KBM-7 (cell line): ENCODE data around the gene ZC3H4.
"Not testable (repeated sequence)": the region's sequence is repeated elsewhere in the genome, so short reads cannot be mapped to it uniquely, and the experiment has no call there.

Experiments
- DNase-seq: peaks from one replicate; pipeline ENCODE4 v3.0.0-alpha.2; 2015
- in situ Hi-C: fragments of 300-500 bp; cut with MboI; formaldehyde crosslinking; loops from 2 replicates; pipeline ENCODE4 v1.14.3; 2020; ENCODE audit warnings: low sequenced_read_pairs, low pct_unique_long_range_greater_than_20kb, mixed read lengths

Gene ZC3H4

DNA sequence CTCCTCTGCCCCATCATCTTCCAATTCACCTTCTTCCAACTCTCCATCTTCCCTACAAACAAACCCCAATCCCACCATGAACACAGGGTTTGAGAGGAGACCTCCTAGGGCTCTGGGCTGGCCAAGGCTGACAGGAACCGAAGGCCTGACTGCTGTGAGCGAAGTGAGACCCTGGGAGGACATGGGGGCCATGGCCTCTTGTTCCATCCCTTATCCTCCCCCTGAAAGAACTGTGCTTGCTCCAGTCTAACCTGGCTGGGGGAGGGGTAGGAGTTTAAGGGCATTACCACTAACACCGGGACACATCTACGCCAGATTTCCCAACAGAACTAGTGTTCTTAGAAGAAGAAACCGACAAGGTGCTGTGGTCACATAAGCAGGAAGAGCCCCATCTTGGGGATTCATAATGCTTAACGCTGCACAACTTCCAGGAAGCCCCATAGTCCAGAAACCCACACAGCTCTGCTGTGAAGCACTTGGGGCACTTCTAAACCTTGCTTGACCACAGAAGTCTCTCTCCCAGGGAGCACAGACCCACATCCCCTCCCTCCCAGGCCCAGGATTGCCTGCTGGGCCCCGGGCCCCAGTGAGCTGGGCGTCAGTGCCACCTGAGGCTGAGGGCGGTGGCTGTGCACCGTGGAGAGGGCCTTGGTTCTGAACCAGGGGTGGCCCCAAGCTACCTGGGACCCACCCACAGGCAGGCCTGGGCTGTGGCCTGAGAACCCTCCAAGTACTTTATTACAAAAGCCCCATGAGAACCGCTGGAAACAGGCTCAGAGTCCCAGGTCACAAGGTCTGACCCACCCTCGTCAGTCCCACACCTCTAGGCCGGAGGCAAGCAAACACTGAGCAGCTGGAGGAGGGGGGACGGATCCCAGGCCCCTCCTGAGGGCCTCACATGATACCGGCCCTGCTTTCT, 18.8 kb downstream of the ZC3H4 start:
- in situ Hi-C loops: no loop called here
- DNase-seq: peak; percentile 93

DNA sequence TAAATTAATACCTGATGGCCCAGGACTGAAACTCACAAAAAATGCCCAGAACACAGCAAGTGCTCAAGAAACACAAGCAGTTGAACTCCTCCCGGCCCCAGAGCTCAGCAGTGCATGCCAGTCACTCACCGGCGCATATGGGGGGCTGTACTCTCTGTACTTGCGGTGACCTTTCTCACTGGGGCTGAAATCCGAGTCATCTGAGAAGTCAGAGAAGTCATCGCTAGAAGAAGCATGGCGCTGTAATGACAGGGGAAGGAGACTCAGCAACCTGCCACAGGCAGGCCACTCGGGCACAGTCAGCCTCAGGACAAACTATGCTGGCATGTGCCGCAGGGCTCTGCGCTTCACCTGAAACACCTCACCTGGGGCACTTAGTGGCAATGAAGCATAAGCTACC, 19.7 kb downstream of the ZC3H4 start:
- DNase-seq: peak; percentile 57
- in situ Hi-C loops: no loop called here

DNA sequence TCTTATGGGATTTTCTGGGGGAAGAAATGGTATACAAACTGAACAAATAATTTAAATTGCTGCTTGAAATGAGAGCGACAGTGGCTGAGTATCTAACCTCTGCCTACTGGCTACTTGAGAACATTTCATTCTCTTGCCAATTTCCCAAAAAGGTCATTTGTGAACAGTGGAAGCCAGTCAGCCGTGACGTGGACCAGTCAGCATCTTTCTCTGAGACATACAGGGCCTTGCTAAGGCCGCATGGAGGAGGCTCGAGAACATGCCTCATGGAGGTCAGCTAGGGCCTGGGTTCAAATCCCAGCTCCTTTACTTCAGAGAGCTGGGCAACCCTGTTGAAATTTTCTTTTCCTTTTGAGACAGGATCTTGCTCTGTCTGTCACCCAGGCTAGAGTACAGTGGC, 20.3 kb downstream of the ZC3H4 start:
- in situ Hi-C loops: no loop called here
- peak; percentile 24 for DNase-seq

DNA sequence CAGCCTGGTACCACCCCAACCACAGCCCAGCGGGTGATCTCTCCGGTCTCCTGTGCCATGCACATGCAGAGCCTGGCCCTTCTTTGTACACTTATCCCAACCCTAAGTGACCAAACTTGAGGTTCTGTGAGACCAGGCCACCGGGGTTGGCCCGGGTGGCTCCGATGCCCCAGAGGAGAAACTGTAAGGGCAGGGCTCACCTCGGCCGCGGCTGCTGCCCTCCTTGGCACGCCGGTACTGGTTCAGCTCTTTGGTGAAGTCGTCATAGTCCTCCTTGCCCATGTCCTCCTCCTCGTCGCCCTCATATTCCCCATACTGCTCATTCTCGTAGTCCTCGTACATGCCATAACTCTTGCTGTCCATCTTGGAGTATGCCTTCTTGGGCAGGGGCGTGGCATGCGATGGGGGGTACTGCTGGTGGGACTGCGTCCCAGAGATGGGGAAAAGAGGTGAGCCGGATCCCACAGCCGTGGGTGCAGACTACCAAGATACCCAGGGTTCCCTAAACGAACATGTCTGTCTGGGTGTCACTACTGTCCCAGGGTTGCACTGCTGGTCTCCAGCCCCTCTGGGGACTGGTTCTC, 23.7 kb downstream of the ZC3H4 start:
- DNase-seq: no peak
- in situ Hi-C loops: no loop called here

DNA sequence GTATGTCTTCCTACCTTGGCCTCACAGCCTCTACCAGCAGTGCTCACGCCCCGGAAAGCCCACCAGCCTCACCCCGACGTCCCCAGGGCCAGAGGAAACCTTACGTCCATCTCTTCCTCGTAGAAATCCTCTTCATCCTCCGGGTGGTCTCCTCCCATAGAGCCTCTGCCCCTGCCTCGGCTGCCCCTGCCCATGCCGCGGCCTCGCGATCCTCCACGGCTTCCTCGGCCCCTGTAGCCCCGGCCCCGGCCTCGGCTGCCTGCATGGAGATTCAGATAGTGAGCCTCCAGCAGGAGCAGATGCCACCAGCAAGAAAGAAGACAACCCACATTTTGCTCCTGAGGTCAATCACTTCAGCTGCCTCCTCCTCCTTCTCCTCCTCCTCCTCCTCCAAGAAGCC, 27.3 kb downstream of the ZC3H4 start:
- DNase-seq: no peak
- in situ Hi-C loops: no loop called here

DNA sequence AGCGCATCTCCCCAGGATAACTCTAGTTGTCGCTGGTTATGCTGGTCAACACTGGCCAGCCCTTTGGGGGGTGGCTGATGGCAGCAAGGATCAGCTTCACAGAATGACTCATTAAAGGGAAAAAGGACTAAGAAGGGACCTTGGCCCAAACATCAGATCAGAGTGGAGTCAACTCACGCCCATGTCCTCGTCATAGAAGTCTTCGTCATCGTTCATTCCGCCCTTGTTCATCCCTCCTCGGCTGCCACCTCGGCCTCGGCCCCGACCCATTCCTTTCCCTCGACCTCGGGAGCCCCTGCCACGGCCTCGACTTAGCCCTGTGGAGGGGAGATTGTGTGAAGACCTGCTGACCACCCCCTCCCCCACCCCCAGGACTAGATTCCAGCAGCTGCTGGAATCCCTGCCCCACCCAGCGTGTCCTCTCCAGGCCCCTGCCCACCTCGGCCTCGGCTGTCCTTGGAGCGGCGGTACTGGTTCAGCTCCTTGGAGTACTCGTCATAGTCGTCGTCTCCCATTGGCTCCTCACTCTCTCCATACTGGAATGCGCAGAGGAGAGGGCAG, 28.6 kb downstream of the ZC3H4 start:
- no peak for DNase-seq
- in situ Hi-C loops: no loop called here

DNA sequence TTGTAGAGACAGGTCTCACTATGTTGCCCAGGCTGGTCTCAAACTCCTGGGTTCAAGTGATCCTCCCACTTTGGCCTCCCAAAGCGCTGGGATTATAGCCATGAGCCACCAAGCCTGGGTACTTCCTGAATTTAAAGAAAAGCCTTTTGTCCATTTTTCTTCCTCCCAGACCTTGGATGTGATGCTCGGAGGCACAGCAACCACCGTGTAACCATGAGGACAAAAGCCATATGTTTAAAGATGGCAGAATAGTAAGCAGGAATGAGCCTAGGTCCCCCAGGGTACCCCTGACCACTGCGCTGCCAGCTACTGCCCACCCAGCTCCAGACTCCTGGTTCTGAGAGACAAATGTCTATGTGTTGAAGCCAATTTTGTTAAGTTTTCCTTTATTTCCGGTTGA, 31.1 kb downstream of the ZC3H4 start:
- in situ Hi-C loops: no loop called here
- DNase-seq: no peak

DNA sequence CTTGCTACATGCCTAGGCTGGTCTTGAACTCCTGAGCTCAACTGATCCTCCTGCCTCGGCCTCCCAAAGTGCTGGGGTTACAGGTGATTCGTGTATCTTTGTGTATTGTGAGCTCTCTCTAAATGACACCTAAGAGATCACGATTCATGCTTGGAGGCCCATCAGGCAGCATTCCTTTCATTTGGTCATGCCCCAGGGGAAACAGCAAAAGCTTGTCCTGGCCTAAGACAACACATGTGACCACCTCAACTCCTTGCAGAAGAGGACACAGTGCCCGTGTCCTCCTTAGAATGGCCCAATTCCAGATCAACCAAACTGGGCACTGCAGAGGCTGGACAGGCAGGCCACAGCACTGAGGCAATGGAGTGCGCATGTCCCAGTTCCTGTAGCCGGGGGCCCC, 32.5 kb downstream of the ZC3H4 start:
- no peak for DNase-seq
- in situ Hi-C loops: no loop called here

DNA sequence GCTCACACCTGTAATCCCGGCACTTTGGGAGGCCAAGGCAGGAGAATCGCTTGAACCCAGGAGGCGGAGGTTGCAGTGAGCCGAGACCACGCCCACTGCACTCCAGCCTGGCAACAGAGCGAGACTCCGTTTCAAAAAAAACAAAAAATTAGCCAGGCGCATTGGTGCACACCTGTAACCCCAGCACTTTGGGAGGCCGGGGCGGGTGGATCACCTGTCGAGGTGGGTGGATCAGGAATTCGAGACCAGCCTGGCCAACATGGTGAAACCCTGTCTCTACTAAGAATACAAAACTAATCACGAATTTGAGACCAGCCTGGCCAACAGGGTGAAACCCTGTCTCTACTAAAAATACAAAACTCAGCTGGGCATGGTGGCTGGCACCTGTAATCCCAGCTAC, 35.2 kb downstream of the ZC3H4 start:
- in situ Hi-C loops, DNase-seq: not testable (repeated sequence)

DNA sequence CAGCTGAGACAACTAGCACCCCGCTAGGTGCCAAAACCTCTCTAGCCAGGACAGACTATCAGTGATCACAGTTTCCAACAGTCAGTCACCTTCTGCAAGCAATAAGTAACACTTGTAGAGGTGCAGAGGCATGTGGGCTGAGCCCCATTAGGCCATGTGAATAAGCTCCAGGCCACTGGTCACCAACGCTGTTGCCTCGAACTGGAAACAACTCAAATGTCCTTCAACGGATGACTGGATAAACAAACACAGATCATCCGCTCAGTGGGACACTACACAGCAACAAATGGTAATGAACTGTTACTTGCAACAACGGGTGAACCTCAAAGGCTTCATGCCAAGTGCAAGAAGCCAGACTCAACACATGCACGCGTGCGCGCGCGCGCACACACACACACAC, 37.6 kb downstream of the ZC3H4 start:
- DNase-seq: no peak
- in situ Hi-C loops: no loop called here

DNA sequence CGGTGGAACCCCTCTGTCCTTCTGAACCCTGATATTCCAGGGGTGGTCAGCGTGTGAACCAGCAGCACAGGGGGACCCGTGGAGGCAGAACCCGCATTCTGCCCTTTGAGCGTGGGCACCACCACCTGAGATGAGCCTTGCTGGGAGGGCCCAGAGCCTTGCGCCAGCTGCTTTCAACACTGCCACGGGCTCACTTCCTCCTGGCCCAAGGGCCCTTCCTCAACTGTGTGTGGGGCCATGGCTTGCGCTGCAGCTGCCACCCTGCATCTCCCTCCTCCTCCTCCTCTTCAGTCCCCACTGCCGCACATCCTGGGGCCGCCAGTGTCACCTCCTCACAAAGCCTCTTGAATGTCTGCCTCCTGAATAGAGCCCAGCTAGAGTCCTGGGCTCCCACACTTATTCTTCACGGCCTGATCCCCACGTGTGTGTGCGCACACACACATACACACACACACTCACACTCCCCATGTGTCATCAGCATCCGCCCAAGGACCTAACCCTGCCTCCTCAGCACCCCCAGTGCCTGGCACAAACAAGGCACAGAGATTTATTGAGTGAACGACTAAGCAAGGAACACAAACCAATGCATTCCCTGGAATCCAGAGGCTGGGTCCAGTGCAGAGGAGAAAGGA, 38.3 kb downstream of the ZC3H4 start:
- DNase-seq: no peak
- in situ Hi-C loops: no loop called here

DNA sequence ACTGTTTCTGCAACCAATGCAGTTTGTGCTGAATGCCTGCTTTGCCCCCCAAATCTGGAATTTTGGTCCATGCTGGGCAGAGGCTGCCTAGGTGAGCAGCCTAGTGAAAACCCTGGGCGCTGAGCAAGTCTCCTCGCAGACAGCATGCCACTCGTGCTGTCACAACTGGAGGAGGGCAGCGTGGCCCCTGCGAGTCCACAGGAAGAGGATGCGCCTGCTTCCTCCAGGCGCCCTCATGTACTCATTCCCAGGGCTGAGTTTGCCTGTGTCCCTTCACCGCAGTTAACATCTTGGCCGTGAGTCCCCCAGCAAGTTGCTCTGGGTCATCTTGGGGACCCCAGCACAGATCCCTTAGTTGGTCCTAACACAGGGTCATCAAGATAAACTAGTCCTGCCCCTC, 39.0 kb downstream of the ZC3H4 start:
- DNase-seq: no peak
- in situ Hi-C loops: no loop called here

DNA sequence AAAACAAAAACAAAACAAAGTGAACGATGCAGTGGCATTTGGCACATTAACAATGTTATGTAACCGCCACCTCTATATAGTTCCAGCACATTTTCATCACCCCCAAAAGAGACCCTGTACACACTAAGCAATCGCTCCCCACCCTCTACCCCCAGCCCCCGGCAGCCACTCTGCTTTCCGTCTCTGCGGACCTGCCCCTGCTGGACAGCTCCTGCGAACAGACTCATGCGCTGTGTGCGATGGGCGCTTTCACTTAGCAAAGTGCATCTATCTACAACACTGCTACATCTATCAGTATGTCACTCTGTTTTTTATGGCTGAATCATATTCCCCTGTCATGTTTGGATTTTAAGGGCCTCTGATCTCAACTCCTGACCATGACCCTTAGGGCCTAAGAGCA, 40.0 kb downstream of the ZC3H4 start:
- in situ Hi-C loops: no loop called here
- DNase-seq: no peak

DNA sequence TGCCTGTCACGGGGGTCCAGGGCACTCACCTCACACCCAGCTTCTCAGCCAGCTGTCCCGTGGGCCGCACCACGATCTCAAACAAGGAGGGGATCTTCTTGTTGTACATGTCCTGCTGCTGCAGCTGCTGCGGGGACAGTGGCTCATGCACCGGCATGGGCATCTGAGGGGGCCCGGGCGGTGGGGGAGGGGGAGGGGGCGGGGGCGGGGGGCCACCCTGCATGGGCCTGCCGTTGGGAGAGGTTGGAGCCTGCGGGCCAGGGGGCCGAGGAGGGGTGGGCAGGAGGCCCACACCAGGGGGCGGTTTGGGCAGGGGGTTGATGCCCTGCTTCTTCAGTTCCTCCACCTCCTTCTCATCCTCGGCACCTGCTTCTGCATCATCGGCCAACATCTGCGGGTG, 41.3 kb downstream of the ZC3H4 start:
- in situ Hi-C loops: no loop called here

DNA sequence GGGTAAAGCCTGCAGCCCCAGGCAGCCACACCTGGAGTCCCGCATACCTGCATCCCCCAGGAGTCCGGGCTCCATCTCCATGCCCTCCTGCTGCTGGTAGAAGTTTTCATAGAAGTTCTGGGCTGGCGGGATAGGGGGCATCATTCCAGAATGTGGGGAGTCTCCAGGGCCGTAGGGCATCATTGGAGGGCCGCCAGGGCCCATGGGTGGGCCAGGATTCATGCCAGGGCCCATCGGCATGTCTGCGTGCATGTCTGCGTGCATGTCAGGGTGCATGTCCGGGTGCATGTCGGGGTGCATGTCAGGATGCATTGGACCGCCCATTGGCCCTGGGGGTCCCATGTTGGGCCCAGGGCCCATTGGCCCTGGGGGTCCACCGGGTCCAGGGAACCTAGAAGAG, 41.8 kb downstream of the ZC3H4 start:
- DNase-seq: no peak
- in situ Hi-C loops: no loop called here

More for the DNA sequence above, 41.3 kb downstream of the ZC3H4 start:
- DNase-seq: no peak

DNA sequence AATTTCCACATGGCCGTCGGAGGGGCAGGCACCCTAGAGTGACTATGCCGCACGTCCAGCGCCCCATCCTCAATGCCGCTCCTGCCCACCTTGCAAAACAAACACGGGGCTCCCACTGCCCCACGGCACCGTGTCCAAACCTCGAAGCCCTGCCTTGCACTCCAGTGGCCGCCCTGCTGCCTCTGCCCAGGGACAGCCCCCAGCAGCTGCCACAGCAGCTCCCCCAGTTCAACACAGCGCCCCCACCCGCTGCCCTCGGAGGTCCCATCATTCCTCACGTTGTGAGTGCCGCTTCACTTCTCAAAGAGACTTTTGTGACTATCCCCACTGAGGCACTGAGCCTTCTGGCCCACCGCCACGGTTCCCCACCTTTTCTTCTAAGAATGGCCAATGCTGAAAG, 42.8 kb downstream of the ZC3H4 start:
- no peak for DNase-seq
- in situ Hi-C loops: no loop called here

DNA sequence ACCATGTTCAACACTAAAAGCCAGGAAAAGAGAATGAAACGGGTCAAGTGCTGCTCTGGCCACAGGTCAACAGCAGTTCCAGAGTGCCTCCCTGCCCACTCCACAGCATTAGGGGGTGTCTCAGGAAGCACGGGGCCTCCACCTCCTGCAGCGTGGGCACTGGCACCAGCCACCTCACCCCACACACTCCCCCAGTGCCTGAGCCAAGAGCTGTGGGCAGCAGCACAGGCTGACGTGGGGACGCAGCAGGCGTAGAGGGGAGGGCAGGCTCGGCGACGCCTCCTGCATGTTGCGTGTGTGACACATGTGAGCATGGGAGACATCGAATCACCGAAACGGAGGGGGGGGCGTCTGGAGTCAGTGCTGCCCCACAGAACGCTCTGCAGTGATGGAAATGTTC, 43.8 kb downstream of the ZC3H4 start:
- no peak for DNase-seq
- in situ Hi-C loops: no loop called here

DNA sequence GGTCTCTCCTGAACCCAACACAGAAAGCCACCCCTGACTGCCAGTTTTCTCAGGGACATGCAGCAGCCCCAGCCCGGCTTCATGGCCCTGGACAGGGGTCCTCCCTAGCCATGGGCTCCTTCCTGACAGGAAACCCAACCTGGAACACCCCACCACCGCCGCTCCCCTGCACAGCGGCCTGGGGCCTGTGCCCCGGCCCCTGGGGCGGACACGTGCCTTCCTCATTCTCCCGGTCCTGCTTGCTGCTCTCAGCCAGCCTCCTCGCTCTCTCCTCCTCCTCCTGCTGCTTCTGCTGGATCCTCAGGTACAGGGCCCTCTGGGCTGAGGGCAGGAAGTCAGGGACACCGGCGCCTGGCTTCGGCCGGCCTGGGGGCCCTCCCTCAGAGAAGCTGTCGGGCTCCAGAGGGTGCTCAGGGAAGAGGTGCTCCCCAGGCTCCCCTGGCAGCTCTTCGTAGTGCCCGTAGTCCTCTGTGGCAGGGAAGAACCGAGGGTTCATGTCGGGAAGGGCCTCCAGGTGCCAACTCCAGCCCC, 44.6 kb downstream of the ZC3H4 start:
- DNase-seq: no peak
- in situ Hi-C loops: no loop called here

DNA sequence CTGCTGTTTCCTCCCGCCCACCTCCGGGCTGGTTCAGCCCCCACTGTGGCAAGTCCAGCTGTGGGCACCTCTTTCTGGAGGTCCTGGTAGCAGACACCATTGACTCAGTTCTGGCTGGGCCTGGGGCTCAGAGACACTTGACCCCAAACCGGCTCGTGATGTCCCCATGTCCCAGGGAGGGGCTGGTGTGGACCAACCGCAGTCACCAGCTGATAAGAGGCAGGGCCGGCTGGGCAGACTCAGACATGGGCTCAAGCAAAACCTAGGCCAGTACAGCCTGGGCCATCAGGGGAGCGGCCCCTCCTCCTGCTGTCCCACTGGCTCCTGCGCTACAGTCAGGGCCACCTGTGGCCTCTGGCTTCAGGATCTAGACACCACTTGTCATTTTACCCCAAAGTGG, 45.3 kb downstream of the ZC3H4 start:
- no peak for DNase-seq
- in situ Hi-C loops: no loop called here
